GM12892 (cell line): Measurements from ENCODE around the gene SLC2A4RG.

Source experiments
- DNase-seq: peaks from one replicate; pipeline ENCODE4 v3.0.0; 2011; ENCODE audit not compliant: insufficient read length
- FAIRE-seq: peaks from 2 replicates; lab custom pipeline; 2011; peaks lifted over from hg19 to GRCh38; lab: Jason Lieb, UNC
- POLR2A ChIP-seq: IDR thresholded peaks from 2 replicates; pipeline ENCODE4 v1.6.1; 2011; ENCODE audit warnings: low read depth, low read length, control low read depth
- POLR2AphosphoS5 ChIP-seq: IDR thresholded peaks from 2 replicates; pipeline ENCODE4 v1.6.1; 2011; ENCODE audit warnings: low read depth, low read length, control low read depth
- TAF1 ChIP-seq: IDR thresholded peaks from 2 replicates; pipeline ENCODE4 v1.6.1; 2011; ENCODE audit warnings: low read depth, mild to moderate bottlenecking, control low read depth, low read length, borderline replicate concordance

Gene SLC2A4RG

DNA sequence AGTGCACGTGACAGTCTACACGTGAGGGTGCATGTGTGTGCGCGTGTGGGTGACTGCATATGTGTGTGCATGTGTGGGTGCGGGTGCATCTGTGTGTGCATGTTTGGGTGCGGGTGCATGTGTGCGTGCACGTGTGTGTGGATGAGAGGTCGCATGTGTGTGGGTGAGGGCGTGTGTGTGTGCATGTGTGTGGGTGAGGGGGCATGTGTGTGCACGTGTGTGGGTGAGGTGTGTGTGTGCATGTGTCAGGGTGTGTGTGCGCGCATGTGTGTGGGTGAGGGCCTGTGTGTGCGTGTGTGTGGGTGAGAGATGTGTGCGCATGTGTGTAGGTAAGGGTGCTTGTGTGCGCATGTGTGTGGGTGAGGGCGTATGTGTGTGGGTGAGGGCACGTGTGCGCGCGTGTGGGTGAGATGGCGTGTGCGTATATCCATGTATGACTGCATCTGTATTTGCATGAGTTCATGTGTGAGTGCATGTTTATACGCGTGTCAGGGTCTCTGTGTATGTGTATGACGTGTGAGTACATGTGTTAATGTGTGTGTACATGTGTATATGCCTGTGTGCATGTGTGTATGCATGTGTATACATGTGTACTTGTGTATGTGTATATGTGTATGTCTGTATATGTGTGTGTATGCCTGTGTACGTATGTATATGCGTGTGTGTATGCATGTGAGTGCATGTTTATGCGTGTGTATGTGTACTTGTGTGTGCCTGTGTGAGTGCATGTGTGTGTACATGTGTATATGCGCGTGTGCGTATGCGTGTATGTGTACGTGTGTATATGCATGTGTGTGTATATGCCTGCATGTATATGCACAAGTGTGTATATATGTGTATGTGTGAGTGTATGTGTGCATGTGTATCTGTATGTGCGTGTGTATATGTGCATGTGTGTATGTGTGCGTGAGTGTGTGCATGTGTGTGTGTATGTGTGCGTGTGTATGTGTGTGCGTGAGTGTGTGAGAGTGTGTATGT lies 7.2 kb upstream of the SLC2A4RG start:
- FAIRE-seq: no peak
- TF ChIP-seq POLR2AphosphoS5: 0 out of 2 replicates have a peak, but pooled peaks have one; percentile 58
- no peak for TF ChIP-seq TAF1
- peak; percentile 50 for TF ChIP-seq POLR2A

DNA sequence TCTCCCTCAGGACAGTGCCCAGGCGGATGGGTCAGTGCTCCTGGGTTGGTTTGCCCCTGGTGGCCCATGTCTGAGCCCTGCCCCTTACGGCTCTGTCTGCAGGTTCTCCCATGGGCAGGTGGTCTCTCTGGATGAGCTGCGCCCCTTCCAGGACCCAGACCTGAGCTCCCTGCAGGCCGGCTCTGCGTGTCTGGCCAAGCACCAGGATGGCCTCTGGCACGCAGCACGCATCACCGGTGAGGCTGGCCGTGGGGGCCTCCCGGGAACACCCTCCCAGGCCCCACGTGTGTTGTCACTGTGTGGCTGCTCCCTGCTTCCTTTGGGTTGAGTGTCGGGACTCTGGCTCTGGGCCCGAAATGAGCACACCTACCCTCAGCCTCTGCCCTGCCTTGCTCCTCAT lies 6.5 kb upstream of the SLC2A4RG start:
- no peak for FAIRE-seq
- no peak for TF ChIP-seq POLR2A
- no peak for TF ChIP-seq POLR2AphosphoS5
- TF ChIP-seq TAF1: no peak
- no peak for DNase-seq

More for the DNA sequence above, 7.2 kb upstream of the SLC2A4RG start:
- DNase-seq: no peak

DNA sequence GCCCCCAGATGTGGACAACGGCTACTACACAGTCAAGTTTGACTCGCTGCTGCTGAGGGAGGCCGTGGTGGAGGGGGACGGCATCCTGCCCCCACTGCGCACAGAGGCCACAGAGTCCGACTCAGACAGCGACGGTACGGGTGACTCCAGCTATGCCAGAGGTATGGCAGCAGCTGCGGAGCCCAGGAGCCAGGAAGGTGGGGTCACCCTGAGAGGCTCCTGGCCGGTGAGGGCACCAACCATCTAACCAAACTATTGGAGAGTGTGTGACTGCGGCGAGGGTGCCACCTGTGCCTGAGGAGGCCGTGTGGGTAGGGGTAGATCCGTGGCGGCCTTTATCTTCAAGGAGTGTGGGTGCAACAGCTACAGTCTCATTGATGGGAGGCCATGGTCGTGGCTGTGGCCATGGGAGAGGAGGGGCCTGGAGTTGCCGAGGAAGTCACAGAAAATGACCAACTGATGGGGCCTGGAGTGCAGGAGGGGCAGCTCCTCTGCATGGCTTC lies 5.9 kb upstream of the SLC2A4RG start:
- TF ChIP-seq POLR2A: no peak
- no peak for TF ChIP-seq POLR2AphosphoS5
- TF ChIP-seq TAF1: no peak
- DNase-seq: no peak
- no peak for FAIRE-seq

DNA sequence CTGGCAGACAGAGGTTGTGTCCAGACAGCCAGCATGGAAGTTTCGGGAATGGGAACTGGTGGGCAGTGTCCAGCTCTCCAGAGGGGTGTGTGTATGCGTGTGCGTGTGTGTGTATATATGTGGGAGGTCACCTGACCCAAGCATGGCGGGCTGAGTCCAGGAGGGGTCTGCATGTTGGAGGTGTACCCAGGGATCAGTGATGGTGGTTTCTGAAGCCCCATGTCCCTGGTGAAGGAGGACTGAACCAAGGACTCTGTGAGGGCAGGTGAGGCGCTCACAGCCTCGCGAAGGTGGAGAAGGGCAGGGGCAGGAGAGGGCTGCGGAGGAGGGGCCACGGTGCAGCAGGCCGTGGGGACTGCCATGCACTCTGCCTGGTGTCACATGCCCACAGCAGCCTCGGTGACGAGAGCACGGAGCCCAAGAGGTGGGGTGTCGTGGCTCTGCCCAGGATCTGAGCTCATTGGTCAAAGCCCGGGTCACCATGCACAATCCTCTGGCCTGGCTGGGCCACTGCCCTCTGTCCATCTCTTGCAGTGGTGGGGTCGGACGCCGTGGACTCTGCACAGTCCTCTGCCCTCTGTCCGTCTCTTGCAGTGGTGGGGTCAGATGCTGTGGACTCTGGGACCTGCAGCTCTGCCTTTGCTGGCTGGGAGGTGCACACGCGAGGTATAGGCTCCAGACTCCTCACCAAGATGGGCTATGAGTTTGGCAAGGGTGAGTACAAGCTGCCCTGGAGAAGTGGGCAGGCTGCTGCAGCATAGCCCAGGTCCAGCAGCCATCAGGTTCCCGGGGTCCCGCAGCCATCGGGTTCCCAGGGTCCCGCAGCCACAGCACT lies 5.2 kb upstream of the SLC2A4RG start:
- DNase-seq: no peak
- TF ChIP-seq POLR2AphosphoS5 (no peak), TAF1 (no peak), POLR2A (no peak)
- no peak for FAIRE-seq

DNA sequence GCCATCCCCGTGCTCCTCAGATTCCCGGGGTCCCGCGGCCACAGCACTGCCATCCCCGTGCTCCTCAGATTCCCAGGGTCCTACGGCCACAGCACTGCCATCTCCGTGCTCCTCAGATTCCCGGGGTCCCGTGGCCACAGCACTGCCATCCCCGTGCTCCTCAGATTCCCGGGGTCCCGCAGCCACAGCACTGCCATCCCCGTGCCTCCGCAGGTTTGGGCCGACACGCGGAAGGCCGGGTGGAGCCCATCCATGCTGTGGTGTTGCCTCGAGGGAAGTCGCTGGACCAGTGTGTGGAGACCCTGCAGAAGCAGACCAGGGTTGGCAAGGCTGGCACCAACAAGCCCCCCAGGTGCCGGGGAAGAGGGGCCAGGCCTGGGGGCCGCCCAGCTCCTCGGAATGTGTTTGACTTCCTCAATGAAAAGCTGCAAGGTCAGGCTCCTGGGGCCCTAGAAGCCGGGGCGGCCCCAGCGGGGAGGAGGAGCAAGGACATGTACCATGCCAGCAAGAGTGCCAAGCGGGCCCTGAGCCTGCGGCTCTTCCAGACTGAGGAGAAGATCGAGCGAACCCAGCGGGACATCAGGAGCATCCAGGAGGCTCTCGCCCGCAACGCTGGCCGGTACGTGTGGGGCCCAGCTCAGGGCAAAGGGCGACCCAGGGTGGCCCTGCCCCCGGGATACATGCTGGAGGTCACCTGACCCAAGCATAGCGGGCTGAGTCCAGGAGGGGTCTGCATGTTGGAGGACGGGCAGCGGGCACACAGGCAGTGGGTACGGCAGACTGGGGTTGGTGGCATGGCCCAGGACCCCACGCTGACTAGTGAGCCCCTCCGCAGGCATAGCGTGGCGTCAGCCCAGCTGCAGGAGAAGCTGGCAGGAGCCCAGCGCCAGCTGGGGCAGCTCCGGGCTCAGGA lies 4.4 kb upstream of the SLC2A4RG start:
- DNase-seq: no peak
- FAIRE-seq: no peak
- TF ChIP-seq TAF1 (no peak), POLR2AphosphoS5 (no peak), POLR2A (no peak)

DNA sequence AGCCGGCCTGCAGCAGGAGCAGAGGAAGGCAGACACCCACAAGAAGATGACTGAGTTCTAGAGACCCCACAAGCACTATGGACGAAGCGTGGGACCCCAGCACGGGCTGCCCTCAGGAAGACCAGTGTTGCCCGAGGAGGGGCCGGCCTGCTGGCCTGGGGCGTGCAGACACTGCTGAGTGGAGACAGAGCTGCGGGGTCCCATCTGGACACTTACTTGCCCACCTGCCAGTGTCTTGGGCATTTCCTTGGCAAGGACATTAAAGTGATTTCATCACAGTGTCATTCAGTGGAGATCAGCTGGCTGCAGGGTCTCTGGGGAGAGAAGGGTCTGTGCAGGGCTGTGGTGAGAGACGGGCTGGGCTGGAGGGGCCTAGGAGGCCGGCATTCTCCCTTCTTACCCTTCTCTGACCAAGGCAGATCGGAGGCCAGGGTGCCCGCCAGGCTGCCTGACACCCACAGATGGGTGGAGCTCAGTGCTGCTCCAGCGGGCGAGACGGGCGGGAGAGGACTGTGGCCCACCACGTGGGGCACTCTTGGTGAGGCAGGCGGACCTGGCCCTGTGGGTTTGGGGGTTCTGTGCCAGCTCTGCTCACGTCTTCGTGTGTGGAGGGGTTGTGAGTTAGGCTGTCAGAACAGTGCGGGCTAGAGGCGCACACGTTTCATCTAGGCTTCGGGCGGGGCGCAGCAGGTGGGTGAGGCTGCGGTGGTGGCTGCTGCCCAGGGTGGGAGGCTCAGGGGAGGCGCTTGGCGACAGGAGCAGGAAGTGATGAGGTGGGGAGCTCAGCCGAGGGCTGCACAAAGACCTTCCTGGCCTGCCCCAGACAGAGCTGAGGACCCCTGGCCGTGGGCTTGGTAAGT lies 3.5 kb upstream of the SLC2A4RG start, which contains the start of gene LIME1:
Gene LIME1, plus strand, starts transcription at position 806 of the 860 bp plus-strand sequence. CDS start 886 bp downstream, outside the sequence.
- TF ChIP-seq POLR2A (peak; percentile 48; the same call in 1 of the 2 replicates), POLR2AphosphoS5 (peak; percentile 15; the same call in 1 of the 2 replicates), TAF1 (no peak)
- FAIRE-seq (peak; percentile 74), DNase-seq (peak; percentile 68)

GRCh38 chr20:63736893-63737694 lies 2.5 kb upstream of the SLC2A4RG start:
- FAIRE-seq (peak; percentile 5), DNase-seq (no peak)
- TF ChIP-seq POLR2A (no peak; the same call in 1 of the 2 replicates), POLR2AphosphoS5 (no peak), TAF1 (no peak)

DNA sequence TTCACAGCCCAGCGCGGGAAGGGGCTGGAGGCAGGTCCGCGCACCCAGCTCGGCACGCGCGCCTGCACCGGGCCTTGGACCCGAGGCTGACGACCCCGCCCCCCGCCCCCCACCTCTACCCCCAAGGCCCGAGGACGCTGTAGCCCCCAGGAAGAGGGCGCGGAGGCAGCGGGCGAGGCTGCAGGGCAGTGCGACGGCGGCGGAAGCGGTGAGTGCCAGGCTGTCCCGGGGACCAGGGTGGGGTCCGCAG lies 2.0 kb upstream of the SLC2A4RG start:
- DNase-seq (no peak), FAIRE-seq (no peak)
- TF ChIP-seq TAF1 (no peak), POLR2A (no peak), POLR2AphosphoS5 (no peak)

DNA sequence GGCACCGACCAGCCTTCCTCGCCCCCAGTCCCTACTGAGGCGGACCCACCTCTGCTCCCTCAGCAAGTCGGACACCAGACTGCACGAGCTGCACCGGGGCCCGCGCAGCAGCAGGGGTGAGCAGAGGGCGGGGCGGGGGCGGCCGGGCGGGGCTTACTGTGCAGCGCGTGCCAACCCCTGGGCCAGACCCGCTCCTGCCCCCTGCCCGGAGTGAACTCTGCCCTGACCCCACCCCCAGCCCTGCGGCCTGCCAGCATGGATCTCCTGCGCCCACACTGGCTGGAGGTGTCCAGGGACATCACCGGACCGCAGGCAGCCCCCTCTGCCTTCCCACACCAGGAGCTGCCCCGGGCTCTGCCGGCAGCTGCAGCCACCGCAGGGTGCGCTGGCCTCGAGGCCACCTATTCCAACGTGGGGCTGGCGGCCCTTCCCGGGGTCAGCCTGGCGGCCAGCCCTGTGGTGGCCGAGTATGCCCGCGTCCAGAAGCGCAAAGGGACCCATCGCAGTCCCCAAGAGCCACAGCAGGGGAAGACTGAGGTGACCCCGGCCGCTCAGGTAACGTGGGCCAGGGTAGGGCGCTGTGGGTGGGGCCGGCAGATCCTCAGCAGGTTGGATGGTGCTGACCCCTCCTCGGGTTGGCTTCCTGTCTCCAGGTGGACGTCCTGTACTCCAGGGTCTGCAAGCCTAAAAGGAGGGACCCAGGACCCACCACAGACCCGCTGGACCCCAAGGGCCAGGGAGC lies 1.5 kb upstream of the SLC2A4RG start:
- no peak for DNase-seq
- FAIRE-seq: peak; percentile 68

More for the DNA sequence above, 1.5 kb upstream of the SLC2A4RG start:
- no peak; the same call in 1 of the 2 replicates for TF ChIP-seq POLR2A
- no peak for TF ChIP-seq TAF1
- TF ChIP-seq POLR2AphosphoS5: no peak
